Measurements from ENCODE around the gene COL6A6. TPM values are rescaled to one million over a fixed set of nuclear protein-coding genes. Genes with fewer than 3 reads are reported as not detected.

COL6A6 gene
- polyA plus RNA-seq, 1 experiment: not detected

- Histone ChIP-seq H3K27ac (ENCODE audit: low read depth, low read length) (no peak overlapping the region), H3K27me3 (ENCODE audit: control insufficient read depth, insufficient read depth, low read length) (no peaks in the 10 kb centered on the region), H3K9me3 (ENCODE audit: control insufficient read depth, insufficient read depth, low read length) (no peaks in the 10 kb centered on the region), H3K4me3 (ENCODE audit: low read depth, low read length) (no peak overlapping the region)
- CTCF ChIA-PET: interaction anchor here (1.5 kb wide), 1 partner anchor 253 kb away, joined by 3 read pairs; no protein-coding TSS in a partner anchor
- DNase-seq (ENCODE audit: low read depth, low spot score): no peak
- no peak for TF ChIP-seq CTCF (IDR thresholded peaks at IDR 0.05; ENCODE audit: low read depth, low read length)
- POLR2A ChIA-PET: no interaction called here
These were observed 12.7 kb downstream of the COL6A6 start for GRCh38 chr3:130529486-130530215.

- DNase-seq (ENCODE audit: low read depth, low spot score): no peak
- H3K27ac ChIP-seq (ENCODE audit: low read depth, low read length): no peak overlapping the region
- POLR2A ChIA-PET: no interaction called here
- no peak overlapping the region for H3K4me3 ChIP-seq (ENCODE audit: low read depth, low read length)
- CTCF ChIA-PET: no interaction called here
- no peaks in the 10 kb centered on the region for H3K9me3 ChIP-seq (ENCODE audit: control insufficient read depth, insufficient read depth, low read length)
- no peak for TF ChIP-seq CTCF (IDR thresholded peaks at IDR 0.05; ENCODE audit: low read depth, low read length)
- H3K27me3 ChIP-seq (ENCODE audit: control insufficient read depth, insufficient read depth, low read length): no peaks in the 10 kb centered on the region
These were observed 16.3 kb downstream of the COL6A6 start for GRCh38 chr3:130533247-130533646.

GRCh38 chr3:130537673-130538304 is 20.8 kb downstream of the COL6A6 start:
- TF ChIP-seq CTCF (IDR thresholded peaks at IDR 0.05; ENCODE audit: low read depth, low read length): no peak
- DNase-seq (ENCODE audit: low read depth, low spot score): no peak
- ChIA-PET CTCF (interaction anchor here (1.0 to 1.5 kb wide), 5 partner anchors 11 to 356 kb away, joined by 3 to 5 read pairs (median 3); partner anchors contain the start of gene ATP2C1), POLR2A (no interaction called here)
- Histone ChIP-seq H3K27me3 (ENCODE audit: control insufficient read depth, insufficient read depth, low read length) (no peaks in the 10 kb centered on the region), H3K4me3 (ENCODE audit: low read depth, low read length) (no peak overlapping the region), H3K9me3 (ENCODE audit: control insufficient read depth, insufficient read depth, low read length) (no peaks in the 10 kb centered on the region), H3K27ac (ENCODE audit: low read depth, low read length) (no peak overlapping the region)

DNA sequence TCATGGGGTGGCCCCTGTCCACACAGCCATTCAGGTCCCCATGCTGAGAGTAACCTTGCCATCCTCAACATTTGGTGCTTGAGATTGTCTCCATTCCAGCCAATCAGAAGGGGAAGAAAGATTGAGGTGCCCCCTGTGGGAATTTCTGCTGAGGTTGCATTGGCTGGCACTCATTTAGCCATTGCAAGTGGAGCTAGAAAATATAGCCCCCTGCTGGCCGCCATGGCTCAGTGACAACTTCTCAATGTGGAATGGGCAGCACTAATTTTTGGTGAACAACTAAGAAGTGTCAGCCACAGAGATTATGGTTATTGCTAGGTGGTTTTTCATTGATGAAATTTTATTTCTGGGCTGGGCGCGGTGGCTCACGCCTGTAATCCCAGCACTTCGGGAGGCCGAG is 22.0 kb downstream of the COL6A6 start:
- no peak for DNase-seq (ENCODE audit: low read depth, low spot score)
- TF ChIP-seq CTCF (IDR thresholded peaks at IDR 0.05; ENCODE audit: low read depth, low read length): peak; percentile 70
- ChIA-PET CTCF (interaction anchor here (0.6 to 1.6 kb wide), 8 partner anchors 9 to 321 kb away, joined by 3 to 9 read pairs (median 3); no protein-coding TSS in a partner anchor), POLR2A (no interaction called here)
- H3K27me3 ChIP-seq (ENCODE audit: control insufficient read depth, insufficient read depth, low read length): no peaks in the 10 kb centered on the region
- no peak overlapping the region for H3K4me3 ChIP-seq (ENCODE audit: low read depth, low read length)
- no peak overlapping the region for H3K27ac ChIP-seq (ENCODE audit: low read depth, low read length)
- no peaks in the 10 kb centered on the region for H3K9me3 ChIP-seq (ENCODE audit: control insufficient read depth, insufficient read depth, low read length)

GRCh38 chr3:130543322-130543721 is 26.3 kb downstream of the COL6A6 start:
- POLR2A ChIA-PET: no interaction called here
- Histone ChIP-seq H3K27me3 (ENCODE audit: control insufficient read depth, insufficient read depth, low read length) (no peaks in the 10 kb centered on the region), H3K27ac (ENCODE audit: low read depth, low read length) (no peak overlapping the region), H3K4me3 (ENCODE audit: low read depth, low read length) (no peak overlapping the region), H3K9me3 (ENCODE audit: control insufficient read depth, insufficient read depth, low read length) (peaks cover 7% of the 10 kb centered on the region; the same call in 1 of the 2 replicates)
- TF ChIP-seq CTCF (IDR thresholded peaks at IDR 0.05; ENCODE audit: low read depth, low read length): no peak
- CTCF ChIA-PET: interaction anchor here (1.0 kb wide), 1 partner anchor 267 kb away, joined by 3 read pairs; no protein-coding TSS in a partner anchor
- DNase-seq (ENCODE audit: low read depth, low spot score): no peak

Data from AG04450 (cell line).